NCI-H69 (cell line): ENCODE measurements around the gene RPTOR.
A peak's percentile ranks its signal among the peaks of the same experiment; 100 is the strongest.

Experiments
- DNase-seq: peaks from one replicate; lab custom pipeline; 2025; lab: John Stamatoyannopoulos, UW

RPTOR gene

DNA sequence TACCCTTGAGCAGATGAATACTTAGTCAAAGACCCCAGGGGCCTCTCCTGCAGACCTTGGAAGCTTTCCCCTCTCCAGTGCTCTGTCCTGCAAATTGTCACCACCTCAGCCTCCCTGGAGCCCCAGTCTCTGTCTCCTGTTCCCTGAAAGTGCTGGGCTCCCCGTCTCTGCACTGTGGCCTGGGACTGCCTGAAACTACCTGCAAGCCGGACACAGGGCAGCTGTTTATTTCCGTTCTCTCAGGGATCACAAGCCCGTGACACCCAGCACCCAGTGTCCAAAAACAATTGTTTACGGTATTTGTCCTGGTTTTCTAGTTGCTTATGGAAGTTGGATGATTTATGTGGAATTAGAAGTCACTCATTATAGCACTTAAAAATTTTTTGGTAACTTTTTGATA is 365.4 kb downstream of the RPTOR start:
- no peak for DNase-seq

- DNase-seq: no peak
These were observed 367.8 kb downstream of the RPTOR start for GRCh38 chr17:80912476-80912875.

DNA sequence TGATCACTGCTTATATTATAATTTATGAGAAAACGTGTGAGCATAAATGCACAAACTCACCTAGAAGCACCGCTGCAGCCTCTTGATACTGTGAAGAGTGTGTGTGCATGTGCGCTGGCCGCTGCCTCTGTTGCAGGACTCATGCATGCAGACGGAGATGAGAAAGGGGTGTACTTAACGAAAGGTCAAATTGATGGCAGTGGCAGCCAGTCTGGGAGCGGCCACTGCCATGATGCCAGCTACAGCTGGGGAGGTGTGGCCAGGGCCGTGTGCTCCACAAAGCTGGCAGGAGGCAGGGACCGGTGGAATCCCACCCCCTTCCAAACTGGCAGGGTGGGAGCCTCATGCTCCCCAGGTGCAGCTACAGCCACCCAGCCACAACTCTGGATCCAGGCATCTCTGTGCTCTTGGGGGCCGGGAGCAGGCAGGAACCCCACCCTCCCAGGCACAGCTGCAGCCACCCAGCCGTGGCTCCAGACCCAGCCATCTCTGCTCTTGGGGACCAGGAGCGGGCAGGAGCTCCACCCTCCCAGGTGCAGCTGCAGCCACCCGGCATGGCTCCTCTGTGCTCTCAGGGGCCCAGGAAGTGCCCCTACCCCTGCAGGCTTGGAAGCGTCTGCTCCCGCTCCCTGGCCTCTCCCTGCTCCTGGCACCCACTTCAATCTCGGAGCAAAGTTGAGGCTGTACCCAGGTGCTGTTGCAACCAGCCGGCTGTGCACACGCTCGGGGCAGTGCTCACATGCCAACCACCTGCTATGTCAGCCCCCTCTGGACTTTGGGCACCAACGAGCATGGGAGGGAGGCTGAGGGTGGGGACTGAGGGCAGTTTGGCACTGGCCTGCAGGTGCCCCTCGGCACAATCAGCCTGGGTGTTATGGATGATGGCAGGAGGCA is 369.5 kb downstream of the RPTOR start:
- DNase-seq: no peak

DNA sequence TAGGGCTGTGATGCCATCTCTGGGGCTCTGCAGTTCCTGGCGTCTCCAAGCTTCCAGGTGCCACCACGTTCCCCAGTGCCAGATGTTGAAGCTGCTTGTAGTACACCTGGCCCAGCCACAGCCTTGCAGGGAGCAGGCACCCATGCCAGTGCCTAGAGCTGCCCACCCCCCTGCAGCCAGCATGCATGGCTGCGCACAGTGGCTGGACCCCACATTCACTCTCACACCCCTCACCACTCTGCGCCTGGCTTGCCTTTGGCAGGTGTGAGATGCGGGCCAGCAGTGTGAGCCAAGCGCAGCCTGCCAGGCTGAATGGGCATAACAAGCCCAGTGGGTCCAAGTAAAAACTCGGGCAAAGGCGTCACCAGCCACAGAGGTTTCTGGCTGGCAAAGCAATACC is 371.6 kb downstream of the RPTOR start:
- DNase-seq: no peak

- no peak for DNase-seq
These were observed 373.3 kb downstream of the RPTOR start for GRCh38 chr17:80917716-80918560.

GRCh38 chr17:80918731-80919130 is 374.1 kb downstream of the RPTOR start:
- no peak for DNase-seq

DNA sequence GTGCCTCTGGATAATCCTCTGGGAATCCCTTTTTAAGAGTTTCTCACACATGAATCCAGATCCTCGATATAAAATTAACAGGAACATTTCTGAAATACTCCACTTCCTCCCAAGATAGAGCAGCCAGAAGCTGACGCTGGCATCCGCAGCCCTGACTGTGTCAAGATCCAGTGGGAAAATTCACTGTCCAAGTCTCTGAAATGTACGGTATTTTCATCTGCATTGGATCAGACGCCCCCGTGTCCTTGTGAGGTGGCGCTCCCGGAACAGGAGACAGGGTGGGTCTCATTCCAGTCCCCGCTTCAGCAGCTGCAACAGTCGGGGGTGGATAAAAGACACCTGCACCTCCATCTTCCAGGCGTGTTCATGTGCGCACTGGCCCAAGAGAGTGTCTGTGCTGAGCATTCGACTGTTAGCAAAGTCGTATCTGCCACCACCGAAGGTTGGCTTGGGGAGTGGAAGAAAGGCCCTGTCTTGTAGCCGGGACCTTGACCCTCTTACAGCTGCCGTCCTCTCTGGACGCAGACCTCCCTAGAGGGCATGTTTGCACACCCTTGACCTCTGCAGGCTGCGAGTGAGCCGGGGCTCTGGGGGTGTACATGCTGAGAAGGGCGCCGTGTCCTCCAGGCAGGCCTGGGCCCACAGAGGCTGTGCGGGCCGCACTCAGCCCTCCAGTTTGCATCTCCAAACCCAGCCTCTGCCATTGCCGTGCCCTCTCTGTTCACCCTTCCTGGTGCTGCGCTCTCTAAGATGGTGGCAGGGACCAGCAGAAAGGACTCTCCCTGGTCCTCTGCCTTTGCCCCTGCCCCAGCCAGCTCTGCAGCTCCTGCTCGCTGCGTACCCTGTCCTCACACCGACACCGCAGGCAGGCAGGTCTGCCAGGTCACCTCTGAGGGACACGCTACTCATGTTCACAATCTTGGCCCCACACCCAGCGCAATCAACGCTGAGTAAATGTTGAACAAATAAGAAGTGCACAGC is 375.0 kb downstream of the RPTOR start:
- DNase-seq: peak; percentile 67

DNA sequence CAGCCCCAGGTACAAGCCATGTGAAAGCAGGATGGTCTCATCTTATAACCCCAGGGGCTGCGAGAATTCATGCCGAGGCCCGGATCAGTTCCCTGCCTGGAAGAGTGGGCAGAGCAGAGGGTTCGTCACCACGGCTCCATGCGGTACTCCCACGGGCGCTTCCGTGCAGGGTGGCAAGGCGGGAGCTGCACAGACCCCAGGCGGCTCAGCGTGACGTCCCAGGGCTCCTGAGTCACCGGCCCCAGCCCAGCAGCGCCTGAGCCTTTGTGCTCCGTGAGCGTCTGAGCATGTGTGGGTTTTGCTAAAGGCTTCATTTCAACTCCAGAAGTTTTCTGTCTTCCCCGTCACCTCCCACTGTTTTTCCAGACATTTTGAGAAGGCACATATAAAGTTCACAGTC is 375.8 kb downstream of the RPTOR start:
- no peak for DNase-seq

DNA sequence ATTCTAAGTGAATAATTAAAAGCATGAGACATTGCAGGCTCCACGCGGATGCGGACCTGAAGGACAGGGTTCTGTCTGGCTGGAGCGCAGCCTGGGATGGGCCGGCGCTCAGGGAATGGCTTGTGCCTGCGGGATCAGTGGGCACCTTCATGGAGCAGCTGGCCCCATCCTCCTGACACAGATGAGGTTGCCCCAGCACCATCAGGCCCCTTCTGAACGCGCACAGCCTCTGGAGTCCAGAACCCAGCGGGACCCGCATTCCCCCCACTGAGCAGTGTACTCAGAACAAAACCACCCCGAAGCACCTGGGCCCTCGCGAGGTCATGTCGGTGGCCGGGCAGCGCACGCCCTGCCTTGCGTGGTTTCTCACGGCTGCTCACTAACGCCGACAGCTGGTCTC is 376.5 kb downstream of the RPTOR start:
- no peak for DNase-seq

DNA sequence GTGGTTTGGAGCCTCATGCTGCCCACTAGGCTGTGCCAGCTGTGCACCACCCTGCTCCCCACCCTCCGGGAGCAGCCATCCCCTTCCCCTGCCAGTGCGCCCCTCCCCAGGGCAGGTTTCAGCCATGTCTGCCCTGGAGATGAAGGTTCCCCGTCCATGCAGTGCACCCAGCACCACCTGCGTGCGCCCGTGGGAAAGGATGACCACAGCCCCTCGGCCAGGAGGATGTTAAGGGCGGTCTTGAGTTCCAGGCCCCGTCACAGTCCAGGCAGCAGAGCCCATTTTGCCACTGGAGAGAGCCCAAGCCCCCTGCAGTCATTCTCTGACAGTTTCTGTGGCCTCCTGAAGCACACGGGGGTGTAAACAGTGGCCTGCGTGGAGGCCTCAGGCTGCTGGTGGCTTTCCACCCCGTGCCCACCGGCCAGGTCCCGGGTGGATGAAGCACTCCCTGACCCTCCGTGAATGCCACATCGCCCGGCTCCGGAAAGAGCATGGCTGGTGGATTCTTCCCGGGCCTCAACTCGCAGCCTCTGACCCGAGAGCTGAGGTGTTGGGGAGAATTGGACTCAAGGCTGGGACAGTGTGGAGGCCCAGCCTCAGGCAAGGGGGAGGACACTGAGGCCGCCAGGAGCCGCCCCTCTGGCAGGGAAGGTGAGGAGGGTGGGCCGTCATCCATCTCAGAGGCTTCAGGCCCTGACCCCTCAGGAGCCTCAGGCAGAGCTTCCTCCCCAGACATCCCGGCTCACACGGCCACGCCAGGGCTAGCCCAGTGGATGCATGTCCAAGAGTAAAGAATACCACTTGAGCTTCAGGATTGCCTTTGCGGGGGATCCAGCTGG is 377.3 kb downstream of the RPTOR start:
- no peak for DNase-seq

DNA sequence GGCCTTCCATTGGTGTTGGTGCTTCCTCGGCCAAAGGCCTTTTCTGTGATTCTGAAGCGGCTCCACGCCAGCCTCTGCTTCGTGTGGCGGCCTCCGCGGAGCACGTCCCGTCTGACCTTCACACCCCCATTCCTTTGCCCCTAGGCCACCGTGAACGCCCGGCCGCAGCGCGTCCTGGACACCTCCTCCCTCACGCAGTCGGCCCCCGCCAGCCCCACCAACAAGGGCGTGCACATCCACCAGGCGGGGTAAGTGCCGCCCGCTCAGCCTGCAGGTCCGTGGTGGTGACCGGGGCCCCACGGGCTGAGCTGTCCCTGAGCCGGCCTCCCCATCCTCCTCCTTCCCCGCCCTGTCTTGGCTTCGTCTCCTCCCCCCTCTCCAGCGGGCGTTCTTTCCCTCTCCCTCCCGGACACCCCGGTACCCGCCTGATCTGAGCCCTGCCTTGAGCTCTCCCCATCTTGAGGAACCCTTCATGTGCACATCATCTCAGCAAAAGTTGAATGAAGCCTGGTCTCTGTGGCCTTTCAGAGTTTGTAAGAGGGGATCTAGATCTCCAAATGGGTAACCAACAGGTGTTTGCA is 378.0 kb downstream of the RPTOR start:
- DNase-seq: no peak

DNA sequence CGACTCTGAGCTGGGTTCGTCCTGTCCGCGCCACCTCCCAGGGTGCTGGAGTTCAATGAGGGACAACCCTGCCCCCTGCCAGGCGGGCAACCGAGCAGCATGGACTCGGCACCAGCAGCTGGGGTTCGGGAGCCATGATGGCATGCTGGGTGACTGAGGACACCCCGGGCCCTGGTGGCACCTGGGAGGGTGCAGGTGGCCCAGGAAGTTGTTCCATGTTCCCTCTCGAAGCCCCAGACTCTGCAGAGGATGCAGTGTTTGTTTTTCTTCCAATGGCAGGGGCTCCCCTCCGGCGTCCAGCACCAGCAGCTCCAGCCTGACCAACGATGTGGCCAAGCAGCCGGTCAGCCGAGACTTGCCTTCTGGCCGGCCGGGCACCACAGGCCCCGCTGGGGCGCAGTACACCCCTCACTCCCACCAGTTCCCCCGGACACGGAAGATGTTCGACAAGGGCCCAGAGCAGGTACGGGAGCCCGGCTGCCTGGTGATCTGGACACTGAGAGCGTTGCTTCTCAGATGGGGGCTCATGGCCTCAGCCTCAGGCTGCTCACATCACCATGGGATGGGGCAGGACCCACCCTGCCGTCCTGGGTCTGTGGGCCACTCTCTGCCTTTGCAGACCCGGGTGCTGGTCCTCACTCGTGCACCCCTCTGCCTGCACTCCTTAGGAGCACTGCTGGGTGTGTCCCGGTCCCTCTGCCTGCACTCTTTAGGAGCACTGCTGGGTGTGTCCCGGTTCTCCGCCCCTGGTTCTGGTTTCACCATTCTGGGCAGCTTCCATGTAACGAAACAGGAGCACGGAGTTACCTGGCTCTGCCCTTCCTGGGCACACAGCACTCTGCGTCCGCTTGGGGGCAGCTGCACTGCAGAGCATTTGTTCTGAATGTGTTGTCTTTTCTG is 378.8 kb downstream of the RPTOR start:
- no peak for DNase-seq

DNA sequence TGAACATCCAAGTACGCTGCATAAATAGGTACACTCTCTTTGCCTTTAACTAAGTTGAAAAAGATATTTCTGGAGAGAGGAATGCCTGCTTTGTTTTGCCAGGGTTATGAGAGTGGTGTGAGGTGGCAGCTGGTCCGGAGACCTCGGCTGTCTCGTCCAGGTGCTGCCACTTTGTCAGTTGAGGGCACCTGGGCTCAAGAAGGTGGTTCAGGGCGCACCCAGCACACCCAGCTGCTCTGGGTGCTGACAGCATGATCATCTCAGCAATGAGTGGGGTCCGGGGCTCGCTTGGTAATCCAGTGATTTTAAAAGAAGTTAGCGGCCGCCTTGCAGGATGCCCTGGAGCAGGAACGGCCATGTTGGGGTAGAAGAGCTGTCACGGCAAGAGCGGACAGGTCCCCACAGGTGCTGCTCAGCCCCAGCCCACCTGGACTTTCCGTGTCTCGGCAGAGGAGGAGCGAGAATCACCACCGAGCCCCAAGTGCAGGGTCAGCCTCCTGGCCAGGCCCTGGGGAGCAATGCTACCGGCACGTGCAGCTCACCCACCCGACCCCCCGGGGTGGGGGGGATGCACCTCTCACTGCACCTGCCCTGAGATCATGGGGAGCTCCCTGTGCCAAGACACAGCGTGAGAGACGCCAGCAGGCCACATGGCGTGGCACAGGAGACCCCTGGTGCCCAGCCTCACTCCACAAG is 379.6 kb downstream of the RPTOR start:
- DNase-seq: no peak

- no peak for DNase-seq
These were observed 380.4 kb downstream of the RPTOR start for GRCh38 chr17:80924807-80925610.

- DNase-seq: no peak
These were observed 381.2 kb downstream of the RPTOR start for GRCh38 chr17:80925688-80926335.

GRCh38 chr17:80926591-80927250 is 382.1 kb downstream of the RPTOR start:
- no peak for DNase-seq

DNA sequence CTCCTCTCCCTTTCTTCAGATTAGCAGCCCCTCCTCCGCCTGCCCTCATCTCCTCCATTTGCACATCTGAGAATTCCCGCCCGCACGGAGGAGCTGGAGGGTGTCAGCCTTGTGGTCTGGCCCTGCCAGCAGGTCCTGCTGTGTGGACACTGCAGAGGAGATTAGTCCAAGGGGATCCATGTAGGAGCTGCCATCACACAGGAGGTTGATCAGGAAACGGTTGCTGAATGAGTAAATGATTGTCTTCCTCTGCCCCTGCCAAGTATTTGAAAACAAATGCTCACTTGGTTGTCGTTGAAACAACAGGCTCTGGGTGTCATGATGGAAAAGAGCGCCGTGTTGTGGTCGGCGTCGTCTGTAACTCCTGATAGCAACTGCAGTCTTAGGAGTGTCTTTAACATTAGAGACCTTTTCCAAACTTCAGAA is 383.2 kb downstream of the RPTOR start:
- no peak for DNase-seq
